PC-3 (cell line): ENCODE data around the gene P2RX1.

ENCODE experiments used
- CTCF ChIP-seq: fragments of 300-600 bp; sonication (generic); conservative IDR thresholded peaks from 2 replicates; pipeline ENCODE4 v1.5.1; 2017; ENCODE audit warnings: antibody characterized with exemption, low read depth, mild to moderate bottlenecking, low read length
- EZH2 ChIP-seq: fragments of 300-600 bp; sonication (generic); IDR thresholded peaks from one replicate; pipeline ENCODE4 v1.6.1; 2017; ENCODE audit warnings: antibody characterized with exemption, mild to moderate bottlenecking, low read length; ENCODE audit not compliant: unreplicated experiment
- EZH2phosphoT487 ChIP-seq: fragments of 300-600 bp; sonication (generic); IDR thresholded peaks from 2 replicates; pipeline ENCODE4 v1.6.1; 2018; ENCODE audit warnings: mild to moderate bottlenecking, antibody characterized with exemption, low read length, borderline replicate concordance

- TF ChIP-seq EZH2phosphoT487 (no peak), CTCF (no peak), EZH2 (no peak)
Observed at GRCh38 chr17:3955673-3955988, 39.4 kb upstream of the P2RX1 start.
